Uterus (tissue), 2 donors: ENCODE measurements around the gene PPP4C.

Experiments used
- POLR2A ChIP-seq, 2 donors: fragments of 450-650 bp; IDR thresholded peaks; one replicate each; pipeline ENCODE4 v1.6.1; 2016; ENCODE audit warnings: antibody characterized with exemption in 2 of 2, mild to moderate bottlenecking in 1 of 2, moderate library complexity in 1 of 2
- TF ChIP-seq, protein P1 (sequence below), 4 experiments: fragments of 200-600 bp in 2 of 4; fragments of 450-650 bp in 2 of 4; sonication (generic) in 2 of 4; IDR thresholded peaks; one replicate each; pipeline ENCODE4 v1.5.1; 2016 to 2019; ENCODE audit warnings: antibody characterized with exemption in 4 of 4, mild to moderate bottlenecking in 2 of 4, moderate library complexity in 1 of 4

DNA sequence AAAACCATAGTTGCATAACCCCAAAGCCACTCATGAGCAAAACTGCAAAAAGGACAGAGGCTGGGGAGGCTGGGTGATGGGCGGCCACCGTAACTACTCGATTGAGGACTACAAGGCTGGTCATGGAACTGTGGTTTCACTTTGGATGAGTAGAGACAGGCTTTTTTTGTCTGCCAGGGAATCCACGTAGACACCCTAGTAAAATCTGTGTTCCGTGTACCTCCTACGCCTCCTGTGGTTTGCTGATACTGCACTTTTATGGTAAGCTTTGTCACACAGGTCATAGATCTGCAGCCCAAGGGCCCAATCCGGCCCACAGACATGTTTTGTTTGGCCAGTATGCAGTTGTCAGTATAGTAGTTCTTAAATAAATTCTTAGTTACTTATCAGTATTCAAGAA, 42.5 kb upstream of the PPP4C start:
- TF ChIP-seq, protein P1, sequence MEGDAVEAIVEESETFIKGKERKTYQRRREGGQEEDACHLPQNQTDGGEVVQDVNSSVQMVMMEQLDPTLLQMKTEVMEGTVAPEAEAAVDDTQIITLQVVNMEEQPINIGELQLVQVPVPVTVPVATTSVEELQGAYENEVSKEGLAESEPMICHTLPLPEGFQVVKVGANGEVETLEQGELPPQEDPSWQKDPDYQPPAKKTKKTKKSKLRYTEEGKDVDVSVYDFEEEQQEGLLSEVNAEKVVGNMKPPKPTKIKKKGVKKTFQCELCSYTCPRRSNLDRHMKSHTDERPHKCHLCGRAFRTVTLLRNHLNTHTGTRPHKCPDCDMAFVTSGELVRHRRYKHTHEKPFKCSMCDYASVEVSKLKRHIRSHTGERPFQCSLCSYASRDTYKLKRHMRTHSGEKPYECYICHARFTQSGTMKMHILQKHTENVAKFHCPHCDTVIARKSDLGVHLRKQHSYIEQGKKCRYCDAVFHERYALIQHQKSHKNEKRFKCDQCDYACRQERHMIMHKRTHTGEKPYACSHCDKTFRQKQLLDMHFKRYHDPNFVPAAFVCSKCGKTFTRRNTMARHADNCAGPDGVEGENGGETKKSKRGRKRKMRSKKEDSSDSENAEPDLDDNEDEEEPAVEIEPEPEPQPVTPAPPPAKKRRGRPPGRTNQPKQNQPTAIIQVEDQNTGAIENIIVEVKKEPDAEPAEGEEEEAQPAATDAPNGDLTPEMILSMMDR (IDR thresholded peaks at IDR 0.05) = no peak
- no peak for TF ChIP-seq POLR2A (IDR thresholded peaks at IDR 0.05)
